Brain pericyte (primary cell): ENCODE data around the gene RHBDF2.
"Not testable (repeated sequence)": the region's sequence is repeated elsewhere in the genome, so short reads cannot be mapped to it uniquely, and the experiment has no call there.

Experiments used
- DNase-seq: peaks from one replicate; pipeline ENCODE4 v3.0.0-alpha.2; 2012; ENCODE audit warnings: low read depth, low spot score

RHBDF2 gene

GRCh38 chr17:76524598-76525512 lies 23.6 kb upstream of the RHBDF2 start:
- peak; percentile 80 for DNase-seq

- no peak for DNase-seq
These were observed 22.1 kb upstream of the RHBDF2 start for GRCh38 chr17:76523084-76524037.

DNA sequence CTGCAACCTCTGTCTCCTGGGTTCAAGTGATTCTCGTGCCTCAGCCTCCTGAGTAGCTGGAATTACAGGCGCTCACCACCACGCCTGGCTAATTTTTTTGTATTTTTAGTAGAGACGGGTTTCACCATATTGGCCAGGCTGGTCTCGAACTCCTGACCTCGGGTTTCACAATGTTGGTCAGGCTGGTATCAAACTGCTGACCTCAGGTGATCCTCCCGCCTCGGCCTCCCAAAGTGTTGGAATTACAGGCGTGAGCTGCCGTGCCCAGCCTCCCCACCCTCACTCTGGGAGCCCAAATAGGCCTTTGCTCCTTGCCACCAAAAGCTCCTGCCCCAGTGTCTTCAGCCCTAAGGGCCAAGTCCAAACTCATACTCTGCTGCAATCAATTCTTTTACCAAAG lies 20.5 kb upstream of the RHBDF2 start:
- DNase-seq, result not testable (repeated sequence)

DNA sequence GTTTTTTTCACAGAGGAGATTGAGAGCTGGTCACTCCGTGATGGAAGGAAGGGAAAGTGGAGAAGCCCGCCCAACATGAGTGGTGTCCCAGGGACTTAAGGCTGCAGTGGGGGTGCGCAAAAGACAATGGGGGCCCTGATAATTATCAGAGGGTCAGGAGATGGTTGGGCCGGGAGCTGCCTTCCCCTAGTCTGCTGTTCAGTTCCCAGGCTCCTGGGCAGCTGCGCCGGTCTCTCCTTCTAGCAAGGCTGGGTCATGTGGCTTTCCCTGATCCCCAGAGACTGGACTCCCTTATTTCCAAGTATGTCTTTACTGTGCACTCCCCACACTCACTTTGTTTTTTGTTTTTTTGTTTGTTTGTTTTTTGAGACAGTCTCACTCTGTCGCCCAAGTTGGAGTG lies 20.0 kb upstream of the RHBDF2 start:
- DNase-seq, result no peak

DNA sequence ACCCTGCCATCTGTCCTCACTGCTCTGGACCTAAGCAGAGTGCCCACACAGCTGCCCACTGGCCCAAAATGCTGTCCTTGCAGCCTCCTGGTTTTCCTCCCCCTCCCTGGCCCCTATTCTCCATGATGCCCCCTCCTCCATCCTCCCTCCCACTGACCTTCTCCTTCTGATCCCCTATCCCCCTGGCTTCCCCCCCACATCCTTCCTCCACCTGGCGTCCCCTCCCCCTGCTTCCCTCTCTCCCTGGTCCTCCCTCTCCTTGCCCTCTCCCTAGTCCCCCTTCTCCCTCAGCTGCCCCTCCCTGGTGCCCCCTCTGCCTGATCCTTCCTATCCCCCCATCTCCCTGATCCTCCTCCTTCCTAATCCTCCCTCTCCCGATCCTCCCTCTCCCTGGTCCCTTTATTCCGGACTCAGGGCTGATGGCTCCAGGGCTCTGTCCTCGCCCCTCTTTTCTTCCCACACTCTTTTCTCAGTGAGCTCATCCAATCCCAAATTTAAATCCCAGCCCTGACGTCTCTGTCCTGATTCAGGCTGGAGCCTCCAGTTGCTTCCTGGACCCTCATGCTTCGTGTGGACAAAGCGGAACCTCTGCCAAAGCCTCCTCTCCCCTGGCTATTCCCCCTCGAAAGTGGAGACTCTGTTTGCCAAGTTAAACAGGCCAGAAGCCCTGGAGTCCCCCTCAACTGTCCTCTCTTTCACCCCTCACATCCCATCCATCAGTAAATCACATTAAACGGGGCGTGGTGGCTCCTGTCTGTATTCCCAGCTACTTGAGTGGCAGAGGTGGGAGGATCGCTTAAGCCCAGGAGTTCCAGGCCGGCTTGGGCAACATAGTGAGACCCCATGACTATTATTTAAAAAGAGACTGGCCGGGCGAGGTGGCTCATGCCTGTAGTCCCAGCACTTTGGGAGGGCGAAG lies 18.1 kb upstream of the RHBDF2 start:
- DNase-seq, result no peak

GRCh38 chr17:76517638-76518038 lies 16.4 kb upstream of the RHBDF2 start:
- no peak for DNase-seq

DNA sequence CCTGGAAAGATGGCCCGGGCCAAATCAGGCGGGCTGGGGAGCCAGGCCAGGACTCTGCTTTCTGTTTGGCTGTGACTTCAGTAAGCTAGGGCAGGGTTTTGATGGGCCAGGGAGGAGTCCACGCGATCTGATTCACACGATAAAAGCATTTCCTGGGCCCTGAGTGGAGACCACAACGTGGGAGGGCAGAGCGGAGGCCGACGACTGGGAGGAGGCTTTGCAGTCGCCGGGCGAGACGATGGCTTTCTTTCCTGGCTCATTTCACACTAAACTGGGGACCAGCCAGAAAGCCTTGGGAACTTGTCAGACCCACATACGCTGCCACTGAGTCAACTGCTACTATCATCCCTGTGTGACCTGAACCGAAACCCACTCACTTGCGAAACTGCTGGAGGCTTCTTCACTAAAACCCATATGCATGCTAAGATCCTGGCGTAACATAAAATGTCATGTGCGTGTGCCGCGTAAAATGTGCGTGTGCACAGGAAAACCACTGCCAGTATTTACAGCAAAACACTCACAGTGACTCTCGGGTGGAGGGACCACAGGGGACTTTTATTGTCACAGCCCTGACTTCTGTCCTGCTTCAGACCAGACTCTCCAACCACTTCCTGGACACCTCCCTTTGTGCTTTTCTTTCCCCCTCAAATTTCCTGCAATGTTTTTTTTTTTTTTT lies 14.2 kb upstream of the RHBDF2 start:
- DNase-seq, result no peak

GRCh38 chr17:76514355-76514754 lies 13.1 kb upstream of the RHBDF2 start:
- DNase-seq, result not testable (repeated sequence)

- DNase-seq, result no peak
These were observed 12.1 kb upstream of the RHBDF2 start for GRCh38 chr17:76513306-76513692.

DNA sequence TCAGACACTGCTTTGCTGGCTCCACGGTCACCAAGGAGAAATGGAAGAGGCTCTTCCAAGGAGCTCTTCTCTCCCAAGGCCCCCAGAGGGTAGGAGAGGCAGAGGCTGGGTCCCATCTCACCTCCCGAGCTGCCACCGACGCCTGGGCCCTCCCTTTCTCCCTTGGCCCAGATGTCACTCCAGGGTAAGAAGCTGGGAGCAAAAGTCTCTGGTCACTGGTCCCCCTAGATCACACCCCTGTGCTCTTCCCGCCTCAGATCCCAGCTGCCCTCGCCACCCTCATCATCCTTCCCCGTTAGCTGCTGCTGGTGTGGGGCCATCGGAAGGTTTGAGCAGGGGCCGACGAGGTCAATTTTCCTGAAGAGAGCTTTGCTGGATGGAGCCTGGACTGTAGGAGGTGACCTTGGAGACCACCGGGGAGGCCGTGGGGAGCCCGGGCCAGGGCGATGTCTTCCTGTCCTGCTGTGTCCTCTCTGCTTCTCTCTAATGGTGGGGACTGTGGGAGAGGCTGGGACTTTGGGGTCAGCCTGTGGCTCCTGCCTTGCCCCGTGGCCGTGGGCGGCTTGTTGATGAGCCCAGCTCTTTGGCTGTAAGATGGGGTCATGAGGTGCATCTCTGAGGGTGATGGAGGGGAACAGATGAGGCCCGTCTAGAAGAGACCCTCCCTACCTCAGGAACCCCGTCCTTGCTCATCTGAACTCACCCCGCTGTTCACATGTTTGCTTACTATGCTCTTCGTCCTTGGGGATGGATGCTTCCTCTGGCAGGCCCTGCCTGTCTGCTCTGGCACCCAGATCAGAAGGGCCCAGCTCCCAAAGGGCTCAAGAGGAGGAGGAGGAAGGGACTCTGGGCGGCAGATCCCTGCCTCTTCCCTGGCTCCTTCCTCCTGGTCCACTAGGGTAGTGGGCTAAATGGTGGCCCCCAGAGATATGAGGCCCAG lies 11.4 kb upstream of the RHBDF2 start:
- no peak for DNase-seq

DNA sequence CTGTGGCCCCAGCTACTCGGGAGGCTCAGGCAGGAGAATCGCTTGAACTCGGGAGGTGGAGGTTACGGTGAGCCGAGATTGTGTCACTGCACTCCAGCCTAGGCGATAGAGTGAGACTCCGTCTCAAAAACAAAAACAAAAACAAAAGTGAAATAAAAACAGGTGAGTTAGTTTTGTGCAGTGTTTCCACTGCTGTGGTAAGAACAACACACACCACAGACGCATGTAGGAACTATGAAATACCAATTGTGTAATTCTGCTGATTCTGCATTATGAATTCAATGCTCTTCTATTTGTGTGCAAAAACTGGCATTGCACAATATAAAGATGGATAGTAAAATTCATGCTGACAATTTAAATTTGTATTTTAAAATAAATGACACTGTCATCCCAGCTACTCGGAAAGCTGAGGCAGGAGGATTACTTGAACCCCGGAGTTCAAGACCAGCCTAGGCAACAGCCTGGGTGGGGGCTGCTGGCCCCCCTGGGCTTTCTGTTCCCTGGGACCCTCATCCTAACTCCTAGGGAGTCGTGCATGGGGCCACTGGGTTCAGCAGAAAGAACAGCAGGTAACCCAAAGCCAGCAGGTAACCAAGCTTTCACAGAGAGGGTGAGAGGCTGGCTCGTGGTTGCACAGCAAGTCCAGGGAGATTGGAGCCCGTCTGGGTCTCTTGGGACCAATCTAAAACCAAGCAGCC lies 10.6 kb upstream of the RHBDF2 start:
- DNase-seq, result no peak

DNA sequence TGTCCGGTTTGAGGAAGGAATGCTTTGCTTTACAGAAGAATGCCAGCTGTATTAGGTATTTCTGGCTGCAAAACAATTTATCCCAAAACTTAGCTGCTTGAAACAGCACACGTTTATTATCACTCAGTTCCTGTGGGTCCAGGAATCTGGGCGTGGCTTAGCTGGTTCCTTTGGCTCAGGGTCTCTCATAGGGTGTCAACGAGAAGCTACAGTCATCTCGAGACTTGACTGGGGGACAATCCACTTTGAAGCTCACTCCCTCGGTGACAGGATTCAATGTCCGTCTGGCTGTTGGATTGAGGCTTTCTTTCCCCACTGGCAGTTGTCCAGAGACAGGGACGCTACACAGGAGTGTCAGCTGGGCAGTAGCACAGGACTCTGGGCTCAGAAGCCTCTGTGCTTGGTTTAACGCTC lies 9.6 kb upstream of the RHBDF2 start:
- no peak for DNase-seq

DNA sequence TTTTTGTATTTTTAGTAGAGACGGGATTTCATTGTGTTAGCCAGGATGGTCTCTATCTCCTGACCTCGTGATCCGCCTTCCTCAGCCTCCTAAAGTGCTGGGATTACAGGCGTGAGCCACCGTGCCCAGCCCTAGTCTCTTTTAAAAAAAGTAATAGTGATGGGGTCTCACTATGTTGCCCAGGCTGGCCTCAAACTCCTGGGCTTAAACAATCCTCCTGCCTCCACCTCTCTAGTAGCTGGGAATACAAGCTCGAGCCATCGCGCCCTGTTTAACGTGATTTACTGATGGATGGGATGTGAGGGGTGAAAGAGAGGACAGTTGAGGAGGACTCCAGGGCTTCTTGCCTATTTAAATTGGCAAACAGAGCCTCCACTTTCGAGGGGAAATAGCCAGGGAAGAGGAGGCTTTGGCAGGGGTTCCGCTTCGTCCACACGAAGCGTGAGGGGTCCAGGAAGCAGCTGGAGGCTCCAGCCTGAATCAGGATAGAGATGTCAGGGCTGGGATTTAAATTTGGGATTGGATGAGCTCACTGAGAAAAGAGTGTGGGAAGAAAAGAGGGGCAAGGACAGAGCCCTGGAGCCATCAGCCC lies 7.3 kb upstream of the RHBDF2 start:
- not testable (repeated sequence) for DNase-seq

DNA sequence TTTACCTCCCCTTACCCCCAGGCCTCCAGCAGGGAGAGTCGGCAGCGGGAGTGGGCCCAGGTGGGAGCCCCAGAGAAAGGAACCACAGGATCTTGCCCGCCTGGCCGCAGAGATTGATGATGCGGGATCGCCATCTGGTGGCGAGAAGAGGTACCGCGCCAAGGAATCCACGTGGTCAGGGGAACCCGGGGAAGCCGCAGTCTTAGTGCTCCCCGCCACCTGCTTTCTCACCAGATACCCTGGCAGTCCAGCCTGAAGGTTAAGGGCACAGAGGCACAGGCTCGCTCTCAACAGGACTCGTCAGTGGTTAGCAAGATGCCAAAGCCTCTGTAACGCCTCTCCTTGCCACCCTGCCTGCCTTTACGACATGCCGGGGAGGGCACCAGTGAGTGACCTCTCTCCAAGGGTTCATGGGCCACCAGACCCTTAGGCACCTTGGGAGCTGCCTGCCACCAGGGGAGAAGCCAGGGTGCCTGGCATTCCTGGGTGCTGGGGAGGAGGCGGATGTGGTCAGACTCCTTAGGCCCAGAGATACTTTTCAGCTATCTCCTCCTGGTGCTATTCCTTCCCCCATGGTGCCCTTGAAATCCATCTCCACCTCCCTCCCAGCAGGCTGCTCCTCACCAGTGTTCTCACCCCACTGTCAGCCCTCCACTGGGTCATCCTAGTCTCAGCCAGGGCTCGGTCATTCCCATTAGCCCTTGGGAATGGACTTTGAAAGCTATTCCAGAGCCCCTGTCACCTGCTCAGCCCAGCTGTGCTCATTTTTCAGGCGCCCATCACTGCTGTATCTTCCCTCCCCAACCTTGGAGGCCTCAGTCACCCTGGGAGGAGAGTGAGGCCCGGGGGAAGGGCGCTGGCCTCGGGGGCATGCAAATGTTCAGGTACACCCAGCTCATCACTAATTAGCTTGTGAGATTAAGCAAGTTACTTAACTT lies 5.5 kb upstream of the RHBDF2 start:
- DNase-seq, result no peak

DNA sequence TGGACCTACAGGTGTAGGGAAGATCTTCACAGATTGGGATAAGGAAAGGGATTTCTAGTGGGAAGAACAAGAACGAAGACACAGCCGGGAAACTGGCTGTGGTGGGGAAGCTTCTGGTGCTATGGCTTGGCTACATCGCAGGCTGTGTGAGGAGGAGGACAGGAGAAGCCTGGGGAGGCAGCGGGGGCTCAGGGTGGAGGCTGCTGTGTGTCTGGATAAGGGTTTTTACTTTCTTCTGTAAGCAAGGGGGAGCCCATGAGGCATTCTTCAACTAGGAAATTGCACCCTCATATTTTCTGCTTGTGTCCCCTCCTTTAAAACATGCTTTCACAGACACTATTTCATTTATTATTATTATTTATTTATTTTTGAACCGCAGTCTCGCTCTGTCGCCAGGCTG lies 2.9 kb upstream of the RHBDF2 start:
- DNase-seq, result no peak

- DNase-seq, result no peak
These were observed 1.4 kb upstream of the RHBDF2 start for GRCh38 chr17:76502341-76503211.
